ENCODE measurements around the gene CYFIP1. TPM values are rescaled to one million over a fixed set of nuclear protein-coding genes. Genes with fewer than 3 reads are reported as not detected.

CYFIP1 gene
- total RNA-seq, 1 experiment from 2014 or later = 79.2 TPM

GRCh38 chr15:22844421-22845288 is 135.5 kb downstream of the CYFIP1 start:
- peaks cover 43% of the 10 kb centered on the region for H3K4me1 Mint-ChIP-seq
- H3K9me3 Mint-ChIP-seq = no peaks in the 10 kb centered on the region
- H3K4me3 Mint-ChIP-seq = peak overlapping the region; percentile 41
- peaks cover 31% of the 10 kb centered on the region for H3K36me3 Mint-ChIP-seq
- TF ChIP-seq ZNF138 (CRISPR knock-in tag; conservative IDR thresholded peaks at IDR 0.05) = no peak
- TF ChIP-seq IRF2 (CRISPR knock-in tag; IDR thresholded peaks at IDR 0.05; ENCODE audit: borderline replicate concordance, low read depth) = no peak
- TF ChIP-seq ARID4B (CRISPR knock-in tag; IDR thresholded peaks at IDR 0.05; ENCODE audit: borderline replicate concordance) = no peak
- TF ChIP-seq, protein P1, sequence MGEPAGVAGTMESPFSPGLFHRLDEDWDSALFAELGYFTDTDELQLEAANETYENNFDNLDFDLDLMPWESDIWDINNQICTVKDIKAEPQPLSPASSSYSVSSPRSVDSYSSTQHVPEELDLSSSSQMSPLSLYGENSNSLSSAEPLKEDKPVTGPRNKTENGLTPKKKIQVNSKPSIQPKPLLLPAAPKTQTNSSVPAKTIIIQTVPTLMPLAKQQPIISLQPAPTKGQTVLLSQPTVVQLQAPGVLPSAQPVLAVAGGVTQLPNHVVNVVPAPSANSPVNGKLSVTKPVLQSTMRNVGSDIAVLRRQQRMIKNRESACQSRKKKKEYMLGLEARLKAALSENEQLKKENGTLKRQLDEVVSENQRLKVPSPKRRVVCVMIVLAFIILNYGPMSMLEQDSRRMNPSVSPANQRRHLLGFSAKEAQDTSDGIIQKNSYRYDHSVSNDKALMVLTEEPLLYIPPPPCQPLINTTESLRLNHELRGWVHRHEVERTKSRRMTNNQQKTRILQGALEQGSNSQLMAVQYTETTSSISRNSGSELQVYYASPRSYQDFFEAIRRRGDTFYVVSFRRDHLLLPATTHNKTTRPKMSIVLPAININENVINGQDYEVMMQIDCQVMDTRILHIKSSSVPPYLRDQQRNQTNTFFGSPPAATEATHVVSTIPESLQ (CRISPR knock-in tag; IDR thresholded peaks at IDR 0.05) = no peak
- no peak for TF ChIP-seq ZNF219 (CRISPR knock-in tag; IDR thresholded peaks at IDR 0.05; ENCODE audit: borderline replicate concordance)
- TF ChIP-seq GRHL2 (CRISPR knock-in tag; IDR thresholded peaks at IDR 0.05; ENCODE audit: insufficient replicate concordance, severe bottlenecking) = no peak
- TF ChIP-seq SP1 (CRISPR knock-in tag; conservative IDR thresholded peaks at IDR 0.05) = no peak
- no peak for TF ChIP-seq ZNF425 (CRISPR knock-in tag; conservative IDR thresholded peaks at IDR 0.05)
- TF ChIP-seq GTF2I (CRISPR knock-in tag; conservative IDR thresholded peaks at IDR 0.05) = no peak
- ATAC-seq = peak; percentile 41
- no peak for DNase-seq (ENCODE audit: low spot score)
- H3K27ac Mint-ChIP-seq = peak overlapping the region; percentile 98
- ChIA-PET POLR2A (interaction anchor here (0.5 kb wide), 1 partner anchor 10 kb away, joined by 4 read pairs; no protein-coding TSS in a partner anchor), CTCF (no interaction called here)
- H3K27me3 Mint-ChIP-seq (ENCODE audit: low read depth) = no peaks in the 10 kb centered on the region

DNA sequence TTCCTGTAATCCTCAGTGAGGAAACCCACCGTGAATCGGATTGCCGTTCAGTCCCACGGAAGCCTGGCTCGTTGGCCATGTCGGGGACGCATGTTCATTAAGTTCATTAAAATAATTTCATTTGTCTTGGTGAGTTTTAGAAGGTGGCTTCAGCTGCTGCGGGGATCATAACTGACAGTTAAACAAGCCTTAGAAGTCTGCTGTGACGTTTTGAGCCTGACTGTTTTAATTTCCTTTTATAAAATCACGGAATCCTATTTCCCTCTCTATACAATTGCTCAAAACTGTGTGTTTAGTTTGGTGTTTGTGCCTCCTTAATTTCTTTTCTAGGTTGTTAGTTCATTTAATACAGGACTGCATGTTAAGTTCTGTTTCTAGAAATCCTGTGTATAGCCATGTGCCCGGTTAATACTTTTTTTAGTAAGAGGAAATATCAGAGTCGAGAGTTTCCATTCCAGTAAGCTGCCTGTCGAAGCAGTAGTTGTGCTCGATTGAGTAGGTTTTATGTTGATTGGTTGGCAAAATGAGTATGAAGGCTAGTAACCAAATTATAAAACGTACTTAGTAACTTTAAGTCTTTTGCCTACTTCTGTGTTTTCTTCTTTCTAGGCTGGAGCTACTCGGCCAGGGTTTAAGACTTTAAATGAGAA is 141.0 kb downstream of the CYFIP1 start:
- Mint-ChIP-seq H3K36me3 (peaks cover 19% of the 10 kb centered on the region), H3K4me3 (peak overlapping the region; percentile 95), H3K27ac (peak overlapping the region; percentile 93), H3K4me1 (peaks cover 28% of the 10 kb centered on the region), H3K27me3 (ENCODE audit: low read depth) (no peaks in the 10 kb centered on the region), H3K9me3 (peaks cover 10% of the 10 kb centered on the region)
- ChIA-PET POLR2A (interaction anchor here (0.7 kb wide), 1 partner anchor 18 kb away, joined by 4 read pairs; no protein-coding TSS in a partner anchor), CTCF (no interaction called here)
- no peak for TF ChIP-seq GTF2I (CRISPR knock-in tag; conservative IDR thresholded peaks at IDR 0.05)
- TF ChIP-seq E2F5 (CRISPR knock-in tag; IDR thresholded peaks at IDR 0.05) = no peak
- TF ChIP-seq FOXK1 (CRISPR knock-in tag; IDR thresholded peaks at IDR 0.05) = no peak
- TF ChIP-seq, protein P2, sequence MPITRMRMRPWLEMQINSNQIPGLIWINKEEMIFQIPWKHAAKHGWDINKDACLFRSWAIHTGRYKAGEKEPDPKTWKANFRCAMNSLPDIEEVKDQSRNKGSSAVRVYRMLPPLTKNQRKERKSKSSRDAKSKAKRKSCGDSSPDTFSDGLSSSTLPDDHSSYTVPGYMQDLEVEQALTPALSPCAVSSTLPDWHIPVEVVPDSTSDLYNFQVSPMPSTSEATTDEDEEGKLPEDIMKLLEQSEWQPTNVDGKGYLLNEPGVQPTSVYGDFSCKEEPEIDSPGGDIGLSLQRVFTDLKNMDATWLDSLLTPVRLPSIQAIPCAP (CRISPR knock-in tag; IDR thresholded peaks at IDR 0.05) = no peak
- no peak for TF ChIP-seq MAX (CRISPR knock-in tag; IDR thresholded peaks at IDR 0.05)
- no peak for TF ChIP-seq ZNF232 (CRISPR knock-in tag; IDR thresholded peaks at IDR 0.05)
- no peak for TF ChIP-seq ZBTB21 (CRISPR knock-in tag; IDR thresholded peaks at IDR 0.05; ENCODE audit: borderline replicate concordance)
- no peak for TF ChIP-seq ZNF423 (CRISPR knock-in tag; IDR thresholded peaks at IDR 0.05)
- no peak for TF ChIP-seq JAZF1 (CRISPR knock-in tag; IDR thresholded peaks at IDR 0.05)
- TF ChIP-seq, protein P3, sequence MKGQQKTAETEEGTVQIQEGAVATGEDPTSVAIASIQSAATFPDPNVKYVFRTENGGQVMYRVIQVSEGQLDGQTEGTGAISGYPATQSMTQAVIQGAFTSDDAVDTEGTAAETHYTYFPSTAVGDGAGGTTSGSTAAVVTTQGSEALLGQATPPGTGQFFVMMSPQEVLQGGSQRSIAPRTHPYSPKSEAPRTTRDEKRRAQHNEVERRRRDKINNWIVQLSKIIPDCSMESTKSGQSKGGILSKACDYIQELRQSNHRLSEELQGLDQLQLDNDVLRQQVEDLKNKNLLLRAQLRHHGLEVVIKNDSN (CRISPR knock-in tag; IDR thresholded peaks at IDR 0.05) = no peak
- no peak for TF ChIP-seq E2F4 (CRISPR knock-in tag; IDR thresholded peaks at IDR 0.05; ENCODE audit: borderline replicate concordance, low read depth)
- TF ChIP-seq FOXJ3 (CRISPR knock-in tag; IDR thresholded peaks at IDR 0.05; ENCODE audit: borderline replicate concordance) = no peak
- no peak for ATAC-seq
- DNase-seq (ENCODE audit: low spot score) = no peak

Data from WTC11 (cell line).